HG02571 (cell line): ENCODE measurements around the gene TMEM62.
A peak's percentile ranks its signal among the peaks of the same experiment; 100 is the strongest.
"Not testable (repeated sequence)": the region's sequence is repeated elsewhere in the genome, so short reads cannot be mapped to it uniquely, and the experiment has no call there.

Source experiments
- ATAC-seq: cut with Tn5 transposase; IDR thresholded peaks from one replicate; pipeline ENCODE4 v1.9.1; 2021; ENCODE audit warnings: mild to moderate bottlenecking, moderate library complexity; ENCODE audit not compliant: unreplicated experiment

The TMEM62 gene

DNA sequence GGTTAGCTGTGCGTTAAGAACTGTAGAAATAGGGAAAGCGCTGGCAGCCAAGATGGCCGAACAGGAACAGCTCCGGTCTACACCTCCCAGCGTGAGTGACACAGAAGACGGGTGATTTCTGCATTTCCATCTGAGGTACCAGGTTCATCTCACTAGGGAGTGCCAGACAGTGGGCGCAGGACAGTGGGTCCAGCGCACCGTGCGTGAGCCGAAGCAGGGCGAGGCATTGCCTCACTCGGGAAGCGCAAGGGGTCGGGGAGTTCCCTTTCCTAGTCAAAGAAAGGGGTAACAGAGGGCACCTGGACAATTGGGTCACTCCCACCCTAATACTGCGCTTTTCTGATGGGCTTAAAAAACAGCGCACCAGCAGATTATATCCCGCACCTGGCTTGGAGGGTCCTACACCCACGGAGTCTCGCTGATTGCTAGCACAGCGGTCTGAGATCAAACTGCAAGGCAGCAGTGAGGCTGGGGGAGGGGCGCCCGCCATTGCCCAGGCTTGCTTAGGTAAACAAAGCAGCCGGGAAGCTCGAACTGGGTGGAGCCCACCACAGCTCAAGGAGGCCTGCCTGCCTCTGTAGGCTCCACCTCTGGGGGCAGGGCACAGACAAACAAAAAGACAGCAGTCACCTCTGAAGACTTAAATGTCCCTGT lies 42.4 kb downstream of the TMEM62 start:
- ATAC-seq, result not testable (repeated sequence)

GRCh38 chr15:43177147-43177546 lies 43.8 kb downstream of the TMEM62 start:
- ATAC-seq, result not testable (repeated sequence)

DNA sequence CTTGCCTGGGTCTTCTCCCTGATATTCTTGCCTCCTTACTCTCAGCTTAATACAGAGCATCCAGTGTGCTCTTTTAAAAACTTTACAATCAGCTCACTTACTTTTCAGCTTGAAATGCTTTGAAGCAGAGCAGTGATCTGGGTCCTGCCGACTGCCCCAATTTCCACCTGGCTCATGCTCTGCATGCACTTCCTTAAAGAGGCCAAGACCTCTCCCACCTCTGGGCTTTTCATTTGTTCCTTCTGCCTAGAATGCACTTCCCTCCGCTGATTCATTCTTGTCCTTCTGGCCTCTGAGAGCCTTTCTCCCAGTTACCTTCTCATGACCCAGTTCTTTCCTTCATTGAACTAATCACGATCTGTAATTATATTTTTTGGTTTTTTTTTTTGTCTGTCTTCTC lies 49.9 kb downstream of the TMEM62 start:
- no peak for ATAC-seq

- ATAC-seq, result no peak
Measured at GRCh38 chr15:43184407-43185124, 51.2 kb downstream of the TMEM62 start.

- peak; percentile 92 for ATAC-seq
Measured at GRCh38 chr15:43185157-43186002, 52.0 kb downstream of the TMEM62 start, which contains the start of gene CCNDBP1. Gene CCNDBP1 (plus strand): TSS chr15:43185403. CDS start chr15:43185499, 96 bp downstream.

- ATAC-seq, result peak; percentile 7
Measured at GRCh38 chr15:43186003-43186353, 52.6 kb downstream of the TMEM62 start.

DNA sequence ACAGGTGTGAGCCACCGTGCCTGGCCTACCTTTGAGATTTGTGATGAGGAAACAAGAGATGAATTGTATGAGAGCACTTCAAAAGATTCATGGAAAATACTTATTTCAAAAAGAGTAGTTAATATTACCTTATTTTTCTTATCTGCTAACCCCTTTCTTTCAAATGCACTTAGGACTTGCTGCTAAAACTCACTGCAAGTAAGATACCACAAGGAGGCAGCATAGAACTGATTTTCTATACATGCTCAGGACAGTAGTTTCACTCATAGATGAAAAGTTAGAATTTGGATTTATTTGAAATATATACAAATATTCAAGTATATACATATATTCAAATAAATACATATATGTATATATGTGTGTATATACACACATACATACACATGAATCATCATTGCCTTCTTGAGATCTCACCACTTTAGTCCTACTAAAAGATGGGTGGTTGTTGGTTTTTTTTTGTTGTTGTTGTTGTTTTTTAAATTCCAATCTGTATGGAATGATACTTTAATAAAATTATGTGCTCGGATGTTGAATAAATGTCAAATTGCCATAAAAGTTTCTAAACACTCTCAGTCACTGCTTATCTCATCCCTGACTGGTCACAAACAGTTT lies 54.3 kb downstream of the TMEM62 start:
- ATAC-seq, result no peak

DNA sequence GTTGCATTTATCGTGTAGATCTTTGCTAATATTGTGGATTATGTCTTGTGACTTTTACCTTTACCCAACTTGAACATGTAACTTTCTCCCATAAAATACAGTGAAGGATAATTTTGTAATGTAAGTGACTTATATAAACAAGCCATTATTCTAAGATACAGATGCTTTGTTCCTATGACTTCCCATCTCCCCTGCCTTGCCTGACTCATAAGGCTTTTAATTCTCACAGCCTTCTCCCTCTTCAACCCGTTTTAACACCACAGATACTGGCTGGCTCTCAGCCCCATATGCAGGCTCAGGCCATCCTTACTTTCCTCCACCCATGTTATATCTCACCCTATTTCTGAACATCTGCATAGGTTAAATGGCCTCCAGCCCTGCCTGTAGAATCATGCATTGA lies 55.9 kb downstream of the TMEM62 start:
- no peak for ATAC-seq

DNA sequence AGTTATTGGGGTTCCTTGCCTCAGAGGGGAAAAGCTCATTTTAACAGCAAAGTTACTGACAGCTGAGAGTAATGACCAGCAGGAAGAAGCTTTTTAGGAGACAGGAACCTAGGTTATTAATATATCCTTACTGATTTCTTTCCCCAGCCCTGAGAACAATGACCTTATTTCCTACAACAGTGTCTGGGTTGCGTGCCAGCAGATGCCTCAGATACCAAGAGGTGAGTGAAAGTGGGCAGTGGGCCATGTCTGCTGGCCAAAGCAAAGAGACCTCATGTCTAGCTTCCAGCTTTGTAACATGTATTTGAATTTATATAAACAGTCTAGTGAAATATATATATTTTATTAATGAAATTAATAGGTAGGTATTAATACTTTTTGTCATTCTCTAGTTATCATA lies 56.8 kb downstream of the TMEM62 start:
- no peak for ATAC-seq

DNA sequence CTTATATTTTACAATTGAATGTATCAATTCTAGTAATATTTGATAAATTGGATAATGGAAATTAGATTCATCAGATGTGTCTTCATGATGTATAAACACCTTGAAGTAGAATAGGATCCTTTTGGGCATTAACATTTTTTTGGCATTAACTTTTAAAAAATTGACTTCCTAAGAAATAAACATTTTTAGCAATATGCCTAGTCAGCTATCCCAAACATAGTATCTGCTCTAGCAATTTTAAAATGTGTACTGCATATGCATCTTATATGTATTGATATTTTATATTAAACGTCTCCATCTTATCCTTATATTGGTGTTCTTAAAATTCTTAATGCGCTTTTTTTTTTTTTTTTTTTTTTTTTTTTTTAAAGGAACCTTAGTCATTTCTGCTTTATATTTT lies 60.3 kb downstream of the TMEM62 start:
- ATAC-seq, result no peak

DNA sequence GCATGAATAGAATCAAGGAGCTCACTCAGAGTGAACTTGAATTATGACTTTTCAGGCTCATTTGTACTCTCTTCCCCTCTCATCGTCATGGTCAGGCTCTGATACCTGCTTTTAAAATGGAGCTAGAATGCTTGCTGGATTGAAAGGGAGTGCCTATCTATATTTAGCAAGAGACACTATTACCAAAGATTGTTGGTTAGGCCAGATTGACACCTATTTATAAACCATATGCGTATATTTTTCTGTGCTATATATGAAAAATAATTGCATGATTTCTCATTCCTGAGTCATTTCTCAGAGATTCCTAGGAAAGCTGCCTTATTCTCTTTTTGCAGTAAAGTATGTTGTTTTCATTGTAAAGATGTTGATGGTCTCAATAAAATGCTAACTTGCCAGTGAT lies 61.4 kb downstream of the TMEM62 start:
- ATAC-seq, result no peak

DNA sequence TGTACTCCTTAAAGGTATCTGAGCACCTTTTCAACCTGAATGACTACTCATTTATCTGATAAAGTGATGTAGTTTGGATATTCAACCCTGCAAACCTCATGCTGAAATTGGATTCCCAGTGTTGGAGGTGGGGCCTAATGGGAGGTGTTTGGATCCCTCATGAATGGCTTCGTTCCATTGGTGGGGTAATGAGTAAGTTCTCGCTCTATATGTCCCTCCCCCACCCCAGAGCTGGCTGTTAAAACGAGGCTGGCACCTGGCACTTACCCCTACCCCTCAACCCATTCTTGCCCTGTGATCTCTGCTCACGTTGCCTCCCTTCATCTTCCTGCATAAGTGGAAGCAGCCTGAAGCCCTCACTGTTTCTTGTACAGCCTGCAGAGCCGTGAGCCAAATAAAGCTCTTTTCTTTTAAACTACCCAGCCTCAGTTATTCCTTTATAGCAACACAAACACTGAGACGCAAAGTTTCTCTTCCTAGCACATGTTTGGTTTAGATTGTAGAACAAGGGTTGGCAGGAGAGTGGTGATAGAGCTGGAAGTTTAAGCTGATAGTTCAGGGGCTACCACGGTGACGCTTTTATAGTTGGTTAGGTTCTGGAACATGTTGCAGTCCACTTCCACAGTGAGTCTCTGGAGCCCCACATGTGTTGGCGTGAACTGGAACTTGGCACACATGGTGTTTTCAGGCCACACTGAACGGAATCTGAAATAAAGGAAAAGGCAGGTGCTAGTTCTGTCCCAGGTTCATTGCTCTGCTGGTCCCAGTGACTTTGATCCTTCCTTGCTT lies 63.6 kb downstream of the TMEM62 start:
- no peak for ATAC-seq

DNA sequence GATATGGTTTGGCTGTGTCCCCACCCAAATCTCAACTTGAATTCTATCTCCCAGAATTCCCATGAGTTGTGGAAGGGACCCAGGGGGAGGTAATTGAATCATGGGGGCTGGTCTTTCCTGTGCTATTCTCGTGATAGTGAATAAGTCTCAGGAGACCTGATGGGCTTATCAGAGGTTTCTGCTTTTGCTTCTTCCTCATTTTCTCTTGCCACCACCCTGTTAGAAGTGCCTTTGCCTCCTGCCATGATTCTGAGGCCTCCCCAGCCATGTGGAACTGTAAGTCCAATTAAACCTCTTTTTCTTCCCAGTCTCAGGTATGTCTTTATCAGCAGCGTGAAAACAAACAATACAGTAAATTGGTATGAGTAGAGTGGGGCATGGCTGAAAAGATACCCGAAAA lies 64.4 kb downstream of the TMEM62 start:
- ATAC-seq, result not testable (repeated sequence)

DNA sequence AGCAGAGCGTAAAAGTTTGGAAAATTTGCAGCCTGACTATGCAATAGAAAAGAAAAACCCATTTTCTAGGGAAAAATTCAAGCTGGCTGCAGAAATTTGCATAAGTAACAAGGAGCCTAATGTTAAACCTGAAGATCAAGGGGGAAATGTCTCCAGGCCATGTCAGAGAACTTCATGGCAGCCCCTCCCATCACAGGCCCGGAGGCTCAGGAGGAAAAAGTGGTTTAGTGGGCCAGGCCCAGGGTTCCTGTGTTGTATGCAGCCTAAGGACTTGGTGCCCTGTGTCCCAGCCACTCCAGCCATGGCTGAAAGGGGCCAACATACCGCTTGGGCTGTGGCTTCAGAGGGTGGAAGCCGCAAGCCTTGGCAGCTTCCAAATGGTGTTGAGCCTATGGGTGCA lies 65.2 kb downstream of the TMEM62 start:
- ATAC-seq, result not testable (repeated sequence)

GRCh38 chr15:43198992-43199391 lies 65.6 kb downstream of the TMEM62 start:
- ATAC-seq, result no peak

DNA sequence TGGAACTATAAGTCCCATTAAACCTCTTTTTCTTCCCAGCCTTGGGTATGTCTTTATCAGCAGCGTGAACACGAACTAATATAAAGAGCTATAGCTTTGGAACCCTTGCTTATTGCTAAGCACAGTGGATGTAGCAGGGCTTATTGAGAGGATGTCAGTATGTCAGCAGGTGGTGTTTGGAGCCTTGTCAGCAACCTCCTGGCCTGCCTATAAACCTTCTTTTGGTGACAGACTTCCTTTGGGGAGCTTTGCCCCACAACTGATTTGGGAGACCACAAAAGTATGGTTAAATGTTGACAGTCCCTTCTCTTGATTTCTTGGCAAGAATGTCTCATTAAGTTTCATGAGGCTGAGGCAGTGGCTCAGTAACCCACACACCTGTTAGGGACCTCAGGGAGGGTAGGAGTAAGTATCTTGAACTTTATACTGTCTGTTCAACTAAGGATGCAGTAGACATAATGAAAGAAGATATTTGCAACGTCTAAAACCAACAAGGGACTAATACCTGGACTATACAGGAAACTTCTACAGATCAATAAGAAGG lies 66.6 kb downstream of the TMEM62 start:
- ATAC-seq, result no peak

DNA sequence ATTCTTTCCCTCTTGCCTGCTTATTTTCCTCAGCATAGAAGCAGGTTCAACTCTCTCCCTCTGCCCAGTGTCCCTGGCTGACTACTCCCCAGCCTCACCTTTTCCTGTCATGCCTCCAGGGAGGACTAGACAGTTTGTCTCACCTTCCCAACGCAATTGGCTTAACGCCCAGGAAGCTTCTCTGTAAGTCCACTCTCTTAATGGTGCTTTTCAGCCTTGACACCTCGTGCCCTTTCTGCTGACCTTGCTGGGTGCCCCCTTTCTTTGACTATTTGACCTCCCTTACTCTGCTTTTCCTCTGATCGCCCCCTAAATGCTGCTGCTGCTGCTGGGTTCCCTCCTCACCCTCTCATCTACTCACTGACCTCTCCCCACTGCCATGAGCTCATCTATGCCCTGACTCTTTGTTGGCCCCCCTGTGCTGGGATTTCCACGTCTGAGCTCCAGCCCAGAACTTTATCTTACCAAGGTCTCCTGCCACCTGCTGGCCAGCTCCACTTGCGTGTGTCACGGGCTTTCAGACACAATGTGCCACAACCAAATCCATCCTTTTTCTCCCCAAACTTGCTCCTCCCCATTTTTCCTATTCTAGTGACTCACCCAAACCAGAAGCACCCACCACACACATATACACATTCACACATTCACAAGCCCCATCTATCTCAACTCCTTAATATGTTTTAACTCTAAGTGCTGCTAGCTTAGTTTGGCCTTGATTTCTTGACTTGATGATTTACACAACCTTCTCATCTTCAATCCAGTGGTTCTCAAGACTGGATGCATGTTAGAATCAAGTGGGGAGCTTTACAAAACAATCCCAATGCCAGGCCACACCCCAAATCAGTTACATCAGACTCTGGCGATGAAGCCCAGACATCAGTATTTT lies 70.9 kb downstream of the TMEM62 start:
- no peak for ATAC-seq

DNA sequence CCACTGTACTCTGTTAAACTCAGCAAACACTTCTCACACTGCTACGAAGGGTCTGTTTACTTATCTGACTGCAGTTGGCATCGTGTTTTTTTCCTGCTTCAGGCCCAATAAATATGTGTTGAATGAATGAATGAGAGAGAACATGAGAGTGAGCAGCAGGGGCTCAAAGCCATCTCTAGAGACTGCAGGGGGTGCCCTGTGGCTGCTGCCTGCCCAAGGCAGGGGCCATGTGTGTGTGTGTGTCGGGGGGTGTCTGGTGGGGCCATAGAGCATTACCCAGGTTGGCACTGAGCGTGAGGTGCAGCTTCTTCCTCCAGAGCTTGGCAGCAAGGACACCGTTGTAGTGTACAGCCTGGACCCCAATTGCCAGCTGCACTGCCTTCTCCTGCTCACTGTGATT lies 72.7 kb downstream of the TMEM62 start:
- no peak for ATAC-seq

- no peak for ATAC-seq
Measured at GRCh38 chr15:43207024-43207423, 73.6 kb downstream of the TMEM62 start.
